Pons (tissue), 1 donor: ENCODE data around the gene MRGPRD.

ENCODE experiments used
- DNase-seq: peaks from one replicate; pipeline ENCODE4 v3.0.0-alpha.2; 2016; ENCODE audit warnings: low spot score

MRGPRD gene, protein sequence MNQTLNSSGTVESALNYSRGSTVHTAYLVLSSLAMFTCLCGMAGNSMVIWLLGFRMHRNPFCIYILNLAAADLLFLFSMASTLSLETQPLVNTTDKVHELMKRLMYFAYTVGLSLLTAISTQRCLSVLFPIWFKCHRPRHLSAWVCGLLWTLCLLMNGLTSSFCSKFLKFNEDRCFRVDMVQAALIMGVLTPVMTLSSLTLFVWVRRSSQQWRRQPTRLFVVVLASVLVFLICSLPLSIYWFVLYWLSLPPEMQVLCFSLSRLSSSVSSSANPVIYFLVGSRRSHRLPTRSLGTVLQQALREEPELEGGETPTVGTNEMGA

GRCh38 chr11:68980776-68981065, at the start of gene MRGPRD:
Gene MRGPRD, minus strand, starts transcription at chr11:68980986. Its CDS starts 0 bp downstream, at chr11:68980986.
- no peak for DNase-seq

GRCh38 chr11:69030301-69030700, 49.5 kb upstream of the MRGPRD start:
- no peak for DNase-seq

GRCh38 chr11:69027704-69028372, 47.1 kb upstream of the MRGPRD start:
- DNase-seq: no peak

- no peak for DNase-seq
Observed at GRCh38 chr11:69024509-69024908, 43.7 kb upstream of the MRGPRD start.

DNA sequence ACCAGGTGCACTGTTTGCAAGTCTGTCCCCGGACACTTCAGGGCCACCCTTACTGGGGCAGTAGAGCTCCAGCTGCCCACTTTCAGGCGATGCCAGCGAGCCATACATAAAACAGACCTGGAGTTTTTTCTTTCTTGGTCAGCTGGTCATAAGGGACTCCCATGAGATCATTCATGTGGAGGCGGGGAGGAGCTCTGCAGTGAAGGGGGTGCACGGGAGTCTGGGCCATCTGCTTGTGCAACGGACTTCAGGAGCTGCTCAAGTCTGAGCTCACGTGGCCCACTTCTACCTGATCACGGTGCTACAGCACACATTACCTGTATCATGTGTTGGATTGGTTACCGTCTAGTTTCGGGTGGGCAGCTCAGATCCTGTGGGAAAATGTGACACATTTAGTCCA, 41.5 kb upstream of the MRGPRD start:
- no peak for DNase-seq

GRCh38 chr11:69018924-69019323, 38.1 kb upstream of the MRGPRD start:
- no peak for DNase-seq

- no peak for DNase-seq
Observed at GRCh38 chr11:69017951-69018350, 37.2 kb upstream of the MRGPRD start.

GRCh38 chr11:69014898-69015549, 34.2 kb upstream of the MRGPRD start:
- no peak for DNase-seq

DNA sequence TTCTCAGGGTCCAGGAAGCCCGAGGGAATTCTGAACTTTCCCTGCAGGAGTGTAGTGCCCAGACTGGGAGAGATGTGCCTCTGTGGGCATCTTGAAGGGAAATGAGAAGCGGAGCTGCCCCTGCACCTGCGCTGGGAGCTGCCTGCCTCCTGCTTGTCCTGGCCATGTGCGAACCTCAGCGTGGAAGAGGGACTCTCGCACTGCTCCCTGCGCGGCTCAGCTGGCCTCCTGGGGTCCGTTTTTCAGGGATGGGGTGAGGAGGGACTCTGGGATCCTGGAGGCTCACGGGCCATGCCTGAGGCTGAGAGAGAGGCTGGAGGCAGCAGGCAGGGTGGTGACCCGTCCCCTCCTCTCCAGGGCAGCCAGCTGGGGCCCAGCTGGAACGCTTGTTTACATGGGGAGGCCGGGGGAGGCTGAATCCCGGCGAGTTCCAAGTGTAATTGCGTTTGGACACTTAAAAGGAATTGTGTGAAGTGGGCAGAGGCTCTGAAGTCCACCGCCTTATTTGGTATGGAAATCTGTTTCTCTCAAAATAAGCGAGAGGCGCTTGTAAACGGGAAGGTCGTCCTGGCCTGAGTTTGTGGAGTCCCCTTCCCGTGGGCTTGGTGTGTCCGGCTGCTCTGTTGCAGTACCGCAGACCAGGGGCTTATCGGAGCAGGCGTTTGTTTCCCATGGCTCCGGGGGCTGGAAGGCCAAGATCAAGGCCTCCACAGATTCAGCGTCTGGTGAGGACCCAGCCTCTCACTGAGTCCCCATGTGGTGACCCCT, 33.5 kb upstream of the MRGPRD start:
- DNase-seq: no peak

GRCh38 chr11:69013009-69013951, 32.5 kb upstream of the MRGPRD start, which contains the start of gene MRGPRF:
Gene MRGPRF, minus strand, starts transcription at chr11:69013246. Its CDS starts 3,345 bp downstream, at chr11:69009901.
- DNase-seq: no peak

GRCh38 chr11:69012092-69013008, 31.6 kb upstream of the MRGPRD start:
- DNase-seq: no peak

DNA sequence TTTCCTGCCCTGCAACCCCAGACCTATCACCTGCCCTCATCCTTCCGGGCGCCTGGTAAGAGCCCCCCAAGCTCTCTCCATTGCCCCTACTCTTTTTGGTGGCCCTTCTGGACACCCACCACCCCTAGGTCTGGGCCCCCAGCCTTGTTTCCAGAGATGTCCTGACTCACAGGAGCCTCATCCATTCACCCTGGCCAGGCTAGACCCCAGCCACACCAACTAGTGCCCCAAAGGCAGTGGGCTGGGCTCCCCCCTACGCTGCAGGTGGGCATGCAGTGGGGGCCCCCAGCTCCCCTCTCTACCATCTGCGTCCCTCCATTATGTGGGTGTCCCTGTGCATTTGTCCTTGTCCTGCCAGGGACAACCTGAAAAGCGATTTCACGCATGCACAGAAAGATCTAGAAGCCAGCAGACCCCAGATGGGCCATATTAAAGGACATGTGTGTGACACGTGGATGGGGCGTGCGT, 30.9 kb upstream of the MRGPRD start:
- DNase-seq: no peak

DNA sequence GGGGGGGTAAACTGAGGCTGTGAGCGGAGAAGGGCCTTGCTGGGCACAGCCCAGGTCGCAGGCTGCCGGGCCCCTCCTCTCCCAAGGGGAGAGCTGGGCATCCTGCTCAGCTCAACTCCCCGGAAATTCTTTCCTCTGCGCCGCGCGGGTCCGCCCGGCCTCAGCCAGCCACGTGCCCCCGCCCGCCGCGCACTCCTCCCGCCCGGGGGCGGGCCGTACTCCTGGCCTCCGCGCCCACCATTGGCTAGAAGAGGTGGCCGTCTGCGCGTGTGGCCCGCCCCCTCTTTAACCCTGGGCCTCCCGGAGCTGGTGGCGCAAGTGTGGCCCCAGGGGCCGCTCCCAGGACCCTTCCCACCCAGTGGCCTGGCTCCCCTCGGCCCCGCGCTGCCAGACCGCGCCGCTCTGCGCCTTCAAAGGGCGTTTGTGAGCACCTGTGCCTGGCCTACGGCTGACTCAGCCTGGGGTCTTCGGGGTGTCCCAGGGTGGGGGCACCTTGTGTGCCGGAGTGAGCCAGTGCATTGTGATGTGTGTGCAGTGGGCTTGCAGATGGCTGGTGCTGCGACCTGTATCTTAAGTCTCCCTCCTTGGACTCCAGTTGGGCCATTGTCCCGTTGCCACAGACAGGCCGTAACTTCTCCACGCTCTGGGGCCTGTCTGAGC, 30.3 kb upstream of the MRGPRD start:
- DNase-seq: no peak

DNA sequence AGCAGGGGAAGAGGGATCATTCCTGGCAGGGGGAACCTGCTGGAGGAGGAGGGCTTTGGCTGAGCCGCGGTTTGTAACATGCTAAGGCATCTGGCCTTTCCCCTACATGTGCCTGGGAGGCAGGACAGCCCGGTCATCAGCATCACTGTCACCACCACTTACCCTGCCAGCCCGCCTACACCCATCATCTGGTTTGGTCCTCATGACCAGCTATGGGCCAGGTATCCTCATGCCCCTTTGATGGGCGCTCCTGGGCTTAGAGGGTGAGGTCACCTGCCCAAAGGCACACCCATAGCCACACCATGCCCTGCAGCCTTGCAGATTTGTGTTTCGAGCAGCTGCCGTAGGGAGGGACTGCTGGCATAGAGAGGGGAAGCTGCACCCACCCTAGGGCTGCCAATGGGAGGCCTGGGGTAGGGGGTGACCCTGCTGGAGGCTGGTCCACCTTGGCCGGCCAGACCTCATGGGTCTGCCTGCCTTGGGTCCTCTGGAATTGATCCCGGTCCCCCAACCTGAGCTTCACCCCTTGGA, 29.6 kb upstream of the MRGPRD start:
- no peak for DNase-seq

DNA sequence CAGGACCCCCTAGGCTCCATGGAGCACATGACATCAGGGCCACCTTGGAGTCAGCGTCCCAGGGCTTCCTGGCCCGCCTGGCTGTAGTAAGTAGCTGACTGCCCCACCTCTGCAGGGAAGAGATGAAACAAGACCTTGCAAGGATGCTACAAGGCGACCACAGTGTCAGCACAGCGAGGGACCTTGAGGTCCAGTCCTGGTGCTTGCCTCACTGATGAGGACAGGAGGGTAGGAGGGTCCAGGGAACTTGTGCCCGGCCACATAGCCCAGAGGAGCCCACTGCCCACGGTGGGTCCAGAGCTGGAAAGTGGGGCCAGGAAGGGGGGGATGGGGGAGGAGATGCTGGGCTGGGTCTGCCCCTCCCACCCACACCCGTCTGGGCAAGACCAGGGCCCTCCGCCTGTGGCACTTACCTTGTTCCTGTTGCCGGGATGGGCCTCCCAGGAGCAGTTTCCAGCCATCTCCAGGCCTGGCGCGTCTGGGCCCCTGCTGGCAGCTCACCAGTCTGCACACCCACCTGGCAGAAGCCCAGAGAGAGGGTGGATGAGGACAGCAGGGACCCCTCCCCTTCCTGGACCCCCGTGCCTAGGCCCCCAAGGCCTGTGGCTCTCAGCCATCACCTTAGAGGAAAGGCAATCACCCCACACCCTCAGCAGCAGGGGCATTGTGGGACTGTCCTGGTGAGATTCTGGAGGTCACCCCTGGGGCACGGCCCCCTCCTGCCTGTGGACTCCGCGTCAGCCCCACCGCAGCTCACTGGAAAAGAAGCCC, 28.8 kb upstream of the MRGPRD start:
- no peak for DNase-seq

GRCh38 chr11:69008737-69009440, 28.1 kb upstream of the MRGPRD start:
- no peak for DNase-seq

- DNase-seq: no peak
Observed at GRCh38 chr11:69007975-69008381, 27.2 kb upstream of the MRGPRD start.

- no peak for DNase-seq
Observed at GRCh38 chr11:69006816-69007215, 26.0 kb upstream of the MRGPRD start.
